ENCODE data around the gene C9orf152. TPM values are rescaled to one million over a fixed set of nuclear protein-coding genes. Genes with fewer than 3 reads are reported as not detected.
"Not testable (repeated sequence)": the region's sequence is repeated elsewhere in the genome, so short reads cannot be mapped to it uniquely, and the experiment has no call there.

C9orf152 gene
- total RNA-seq = not detected

- no peak for ATAC-seq (replicated peaks)
- H3K4me1 Mint-ChIP-seq = no peaks in the 10 kb centered on the region
These were observed at the start of gene C9orf152 for GRCh38 chr9:110208031-110208430. Gene C9orf152, minus strand, starts transcription at chr9:110208159. Its CDS starts 580 bp downstream, at chr9:110207579.

GRCh38 chr9:110257097-110257841, 49.3 kb upstream of the C9orf152 start:
- Mint-ChIP-seq H3K27ac (peak overlapping the region; percentile 96), H3K27me3 (no peaks in the 10 kb centered on the region), H3K4me3 (peak overlapping the region; percentile 96), H3K9me3 (no peaks in the 10 kb centered on the region), H3K36me3 (ENCODE audit: low read depth) (peaks cover 9% of the 10 kb centered on the region), H3K4me1 (peaks cover 36% of the 10 kb centered on the region)
- ATAC-seq (replicated peaks) = no peak

More at GRCh38 chr9:110208031-110208430, at the start of gene C9orf152:
- Mint-ChIP-seq H3K27me3 (peaks cover 15% of the 10 kb centered on the region), H3K36me3 (ENCODE audit: low read depth) (no peaks in the 10 kb centered on the region), H3K27ac (no peak within 1 kb of the TSS), H3K9me3 (no peaks in the 10 kb centered on the region), H3K4me3 (no peak within 1 kb of the TSS)

DNA sequence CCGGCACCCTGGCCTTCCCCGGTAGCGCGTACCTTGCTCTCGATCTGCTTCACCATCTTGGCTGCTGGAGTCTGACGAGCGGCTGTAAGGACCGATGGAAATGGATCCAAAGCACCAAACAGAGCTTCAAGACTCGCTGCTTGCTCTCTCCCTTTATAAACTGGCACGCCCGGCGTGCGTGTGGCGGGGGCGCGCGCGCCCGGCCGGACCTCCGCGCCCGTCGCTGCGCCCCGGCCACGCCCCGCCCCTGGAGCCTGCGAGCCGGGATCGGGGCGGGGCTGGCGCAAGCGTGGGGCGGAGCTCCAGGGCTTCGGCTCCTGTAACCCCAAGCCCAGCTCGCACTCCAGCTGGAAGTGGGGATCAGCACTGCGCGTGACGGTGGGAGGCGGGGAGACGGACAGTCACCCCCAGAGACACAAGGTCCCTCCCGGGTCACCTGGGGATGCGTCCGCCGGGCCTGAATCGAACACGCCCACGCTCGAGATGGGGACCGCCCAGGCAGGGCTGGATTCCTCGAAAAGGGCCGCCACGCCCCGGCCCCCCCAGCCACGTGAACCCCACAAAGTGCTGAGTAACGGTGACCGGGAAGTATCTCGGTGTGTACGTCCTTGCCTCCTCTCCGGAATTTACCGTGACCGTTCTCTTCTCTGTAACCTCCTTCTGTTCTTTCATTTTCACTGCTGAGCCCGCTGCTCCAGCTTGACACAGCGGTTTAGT, 48.6 kb upstream of the C9orf152 start, which contains the start of gene TXN:
Gene TXN, minus strand, starts transcription at position 128 of the 717 bp plus-strand sequence. Its CDS starts 72 bp downstream, at position 56.
- Mint-ChIP-seq H3K9me3 (no peaks in the 10 kb centered on the region), H3K4me3 (peak within 1 kb of the TSS; percentile 96)
- peak; percentile 79 for ATAC-seq (replicated peaks)

GRCh38 chr9:110255463-110256379, 47.8 kb upstream of the C9orf152 start:
- Mint-ChIP-seq H3K4me1 (peaks cover 37% of the 10 kb centered on the region), H3K27ac (peak overlapping the region; percentile 96), H3K4me3 (peak overlapping the region; percentile 96)

More for the DNA sequence above, 48.6 kb upstream of the C9orf152 start, which contains the start of gene TXN:
- H3K27me3 Mint-ChIP-seq = no peaks in the 10 kb centered on the region
- peak within 1 kb of the TSS; percentile 96 for H3K27ac Mint-ChIP-seq
- H3K36me3 Mint-ChIP-seq (ENCODE audit: low read depth) = peaks cover 9% of the 10 kb centered on the region
- peaks cover 37% of the 10 kb centered on the region for H3K4me1 Mint-ChIP-seq

DNA sequence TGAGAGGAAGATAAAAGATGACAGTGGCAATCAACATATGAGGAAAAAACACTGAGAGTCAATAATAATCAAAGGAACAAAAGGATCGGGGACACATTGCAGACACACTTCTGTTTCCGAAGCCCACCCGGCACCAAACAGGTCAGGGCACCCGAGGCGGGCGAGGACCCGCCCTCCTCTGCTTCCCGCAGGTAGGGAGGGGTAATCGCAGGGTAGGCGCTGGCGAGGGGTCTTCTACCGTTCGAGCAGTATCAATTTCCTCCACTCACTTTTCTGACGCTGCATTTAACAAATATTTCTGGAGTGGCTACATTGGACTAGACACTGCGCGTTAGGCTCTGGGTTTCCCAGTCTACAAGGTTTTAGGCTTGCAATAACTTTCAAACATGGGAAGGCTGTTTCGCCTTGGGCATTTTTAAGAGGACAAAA, 47.1 kb upstream of the C9orf152 start:
- Mint-ChIP-seq H3K4me3 (peak overlapping the region; percentile 96), H3K4me1 (peaks cover 37% of the 10 kb centered on the region), H3K9me3 (no peaks in the 10 kb centered on the region), H3K27me3 (no peaks in the 10 kb centered on the region), H3K27ac (peak overlapping the region; percentile 96), H3K36me3 (ENCODE audit: low read depth) (peaks cover 9% of the 10 kb centered on the region)
- no peak for ATAC-seq (replicated peaks)

More at GRCh38 chr9:110255463-110256379, 47.8 kb upstream of the C9orf152 start:
- no peaks in the 10 kb centered on the region for H3K27me3 Mint-ChIP-seq
- H3K36me3 Mint-ChIP-seq (ENCODE audit: low read depth) = peaks cover 9% of the 10 kb centered on the region
- no peaks in the 10 kb centered on the region for H3K9me3 Mint-ChIP-seq
- ATAC-seq (replicated peaks) = peak; percentile 40

DNA sequence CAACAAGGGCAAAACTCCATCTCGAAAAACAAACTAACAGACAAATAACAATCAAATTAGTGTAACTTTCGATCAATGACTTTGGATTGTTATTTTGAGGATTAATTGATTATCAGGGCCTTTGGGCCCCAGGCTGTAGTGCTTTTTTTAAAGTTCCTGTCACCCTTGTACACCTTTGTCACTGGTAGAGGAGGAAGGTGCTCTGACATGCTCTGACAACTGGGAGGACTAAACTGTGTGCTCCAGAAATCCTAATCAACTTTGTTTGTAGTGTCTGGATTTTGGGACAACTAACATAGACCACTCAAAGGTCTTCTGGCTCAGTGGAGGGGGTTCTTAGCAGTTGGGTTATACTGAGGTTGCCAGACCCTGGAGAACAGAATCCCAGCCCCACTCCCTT, 46.5 kb upstream of the C9orf152 start:
- Mint-ChIP-seq H3K4me3 (peak overlapping the region; percentile 96), H3K27ac (peak overlapping the region; percentile 96), H3K4me1 (peaks cover 37% of the 10 kb centered on the region), H3K9me3 (no peaks in the 10 kb centered on the region), H3K36me3 (ENCODE audit: low read depth) (peaks cover 9% of the 10 kb centered on the region), H3K27me3 (no peaks in the 10 kb centered on the region)
- ATAC-seq (replicated peaks) = no peak

- Mint-ChIP-seq H3K36me3 (ENCODE audit: low read depth) (peaks cover 9% of the 10 kb centered on the region), H3K27me3 (no peaks in the 10 kb centered on the region), H3K4me3 (peak overlapping the region; percentile 96), H3K4me1 (peaks cover 28% of the 10 kb centered on the region), H3K27ac (peak overlapping the region; percentile 96), H3K9me3 (no peaks in the 10 kb centered on the region)
- no peak for ATAC-seq (replicated peaks)
These were observed 44.7 kb upstream of the C9orf152 start for GRCh38 chr9:110252509-110253139.

GRCh38 chr9:110251770-110252169, 43.8 kb upstream of the C9orf152 start:
- not testable (repeated sequence) for H3K36me3 Mint-ChIP-seq (ENCODE audit: low read depth); H3K27me3 Mint-ChIP-seq; ATAC-seq (replicated peaks); H3K9me3 Mint-ChIP-seq
- peaks cover 22% of the 10 kb centered on the region for H3K4me1 Mint-ChIP-seq
- peak overlapping the region; percentile 96 for H3K4me3 Mint-ChIP-seq
- H3K27ac Mint-ChIP-seq = peak overlapping the region; percentile 96

GRCh38 chr9:110251212-110251611, 43.3 kb upstream of the C9orf152 start:
- no peaks in the 10 kb centered on the region for H3K9me3 Mint-ChIP-seq
- peaks cover 22% of the 10 kb centered on the region for H3K4me1 Mint-ChIP-seq
- H3K27ac Mint-ChIP-seq = no peak overlapping the region
- no peak overlapping the region for H3K4me3 Mint-ChIP-seq
- ATAC-seq (replicated peaks) = no peak
- H3K27me3 Mint-ChIP-seq = no peaks in the 10 kb centered on the region
- no peaks in the 10 kb centered on the region for H3K36me3 Mint-ChIP-seq (ENCODE audit: low read depth)

DNA sequence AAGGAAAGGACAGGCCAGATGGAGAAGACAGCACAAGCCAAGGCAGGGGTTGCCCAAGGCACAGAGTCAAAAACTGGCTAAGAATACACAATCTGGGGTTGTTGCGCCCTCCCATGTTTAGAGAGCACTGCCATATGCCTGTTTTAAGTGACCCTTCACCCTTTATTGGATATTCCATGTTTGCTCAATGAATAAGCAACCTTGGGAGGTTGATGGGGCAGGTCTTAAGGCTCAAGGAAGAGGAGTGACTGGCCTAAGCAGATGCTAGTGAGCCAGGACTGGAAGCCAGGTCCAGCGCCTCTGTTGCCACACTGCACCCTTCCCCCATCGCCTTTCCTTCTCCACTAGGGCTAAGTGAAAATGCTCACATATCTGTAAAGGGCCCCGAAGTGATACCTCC, 41.6 kb upstream of the C9orf152 start:
- no peak overlapping the region for H3K27ac Mint-ChIP-seq
- no peak for ATAC-seq (replicated peaks)
- H3K4me1 Mint-ChIP-seq = peaks cover 22% of the 10 kb centered on the region
- H3K4me3 Mint-ChIP-seq = no peak overlapping the region
- H3K27me3 Mint-ChIP-seq = no peaks in the 10 kb centered on the region
- H3K36me3 Mint-ChIP-seq (ENCODE audit: low read depth) = no peaks in the 10 kb centered on the region
- H3K9me3 Mint-ChIP-seq = no peaks in the 10 kb centered on the region

DNA sequence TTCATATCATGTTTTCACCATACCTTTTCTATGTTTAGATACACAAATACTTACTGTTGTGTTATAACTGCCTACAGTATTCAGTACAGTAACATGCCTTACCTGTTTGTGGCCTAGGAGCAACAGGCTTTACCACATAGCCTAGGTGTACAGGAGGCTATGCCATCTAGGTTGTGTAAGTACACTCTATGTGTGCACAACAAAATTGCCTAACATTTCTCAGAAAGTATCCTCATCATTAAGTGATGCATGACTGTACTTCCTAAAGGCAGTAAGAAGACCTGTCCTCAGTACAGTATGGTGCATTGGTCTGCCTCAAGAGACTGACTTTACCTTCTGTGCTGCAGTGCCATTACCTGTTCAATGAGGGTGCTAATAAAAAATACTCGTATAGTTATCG, 40.4 kb upstream of the C9orf152 start:
- Mint-ChIP-seq H3K36me3 (ENCODE audit: low read depth) (no peaks in the 10 kb centered on the region), H3K4me1 (peaks cover 16% of the 10 kb centered on the region), H3K4me3 (no peak overlapping the region), H3K9me3 (no peaks in the 10 kb centered on the region), H3K27me3 (no peaks in the 10 kb centered on the region), H3K27ac (no peak overlapping the region)
- ATAC-seq (replicated peaks) = peak; percentile 12

DNA sequence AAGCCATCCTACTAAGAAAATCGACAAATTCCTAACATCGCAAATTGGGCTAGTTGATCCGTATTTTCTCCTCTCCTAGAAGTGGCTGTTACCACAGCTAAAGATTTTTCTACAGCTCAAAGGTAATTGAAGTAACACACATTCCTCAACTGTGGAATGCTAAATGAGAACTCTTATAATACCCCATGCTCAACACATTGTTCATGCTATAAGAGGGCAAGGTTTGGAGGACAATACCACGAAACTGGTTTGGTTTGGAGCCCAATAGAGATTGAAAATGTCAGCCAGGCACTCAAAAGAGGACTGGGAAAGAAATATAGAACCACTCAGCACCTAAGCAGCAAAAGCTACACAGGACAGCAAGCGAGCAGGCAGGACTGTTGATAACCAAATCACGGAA, 38.3 kb upstream of the C9orf152 start:
- no peaks in the 10 kb centered on the region for H3K36me3 Mint-ChIP-seq (ENCODE audit: low read depth)
- ATAC-seq (replicated peaks) = no peak
- H3K9me3 Mint-ChIP-seq = no peaks in the 10 kb centered on the region
- no peak overlapping the region for H3K27ac Mint-ChIP-seq
- no peak overlapping the region for H3K4me3 Mint-ChIP-seq
- H3K27me3 Mint-ChIP-seq = no peaks in the 10 kb centered on the region
- peaks cover 4% of the 10 kb centered on the region for H3K4me1 Mint-ChIP-seq

DNA sequence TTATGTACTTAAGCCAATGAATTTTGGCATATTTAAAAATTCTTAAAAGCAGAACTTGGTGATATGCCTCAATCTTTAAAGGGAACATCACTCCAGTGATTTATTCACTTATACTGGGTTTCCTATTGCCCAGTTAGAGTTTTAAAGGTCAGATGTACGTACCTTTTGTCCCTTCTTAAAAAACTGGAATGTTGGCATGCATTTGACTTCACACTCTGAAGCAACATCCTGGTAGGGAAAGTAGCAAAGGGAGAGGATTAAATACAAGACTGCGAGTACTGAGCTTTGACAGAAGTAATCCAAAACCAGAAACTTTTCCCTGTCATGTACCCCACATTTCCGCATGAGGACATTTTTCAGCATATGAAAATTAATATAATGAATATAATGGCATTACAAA, 36.7 kb upstream of the C9orf152 start:
- no peak overlapping the region for H3K4me3 Mint-ChIP-seq
- no peaks in the 10 kb centered on the region for H3K9me3 Mint-ChIP-seq
- no peak overlapping the region for H3K27ac Mint-ChIP-seq
- H3K36me3 Mint-ChIP-seq (ENCODE audit: low read depth) = no peaks in the 10 kb centered on the region
- H3K4me1 Mint-ChIP-seq = peaks cover 4% of the 10 kb centered on the region
- ATAC-seq (replicated peaks) = no peak
- H3K27me3 Mint-ChIP-seq = no peaks in the 10 kb centered on the region

Measured in activated T-helper 17 cell treated with anti-CD3 and anti-CD28 coated beads, Interleukin-2, amount 50 U/mL, for 72 hours (primary cell).